Upper lobe of left lung (tissue), 4 donors: ENCODE measurements around the gene USF2.
A peak's percentile ranks its signal among the peaks of the same experiment; 100 is the strongest.

Source experiments
- EP300 ChIP-seq, 4 donors: sonication (generic); formaldehyde crosslinking; IDR thresholded peaks; one replicate each; pipeline ENCODE4 v1.5.1; 2017; ENCODE audit warnings: antibody characterized with exemption in 4 of 4, control low read depth in 2 of 4
- POLR2A ChIP-seq, 4 donors: fragments of 450-650 bp; IDR thresholded peaks; one replicate each; pipeline ENCODE4 v1.5.1; 2016 to 2017; ENCODE audit warnings: antibody characterized with exemption in 4 of 4, mild to moderate bottlenecking in 2 of 4
- POLR2AphosphoS5 ChIP-seq, 2 donors: sonication (generic); formaldehyde crosslinking; IDR thresholded peaks; one replicate each; pipeline ENCODE4 v1.5.1; 2017; ENCODE audit warnings: antibody characterized with exemption in 2 of 2
- TF ChIP-seq, protein P1 (sequence below), 6 experiments: fragments of 450-650 bp in 4 of 6; fragments of 200-600 bp in 2 of 6; sonication (generic) in 2 of 6; IDR thresholded peaks; one replicate each; pipeline ENCODE4 v1.5.1; 2016 to 2019; ENCODE audit warnings: antibody characterized with exemption in 6 of 6

DNA sequence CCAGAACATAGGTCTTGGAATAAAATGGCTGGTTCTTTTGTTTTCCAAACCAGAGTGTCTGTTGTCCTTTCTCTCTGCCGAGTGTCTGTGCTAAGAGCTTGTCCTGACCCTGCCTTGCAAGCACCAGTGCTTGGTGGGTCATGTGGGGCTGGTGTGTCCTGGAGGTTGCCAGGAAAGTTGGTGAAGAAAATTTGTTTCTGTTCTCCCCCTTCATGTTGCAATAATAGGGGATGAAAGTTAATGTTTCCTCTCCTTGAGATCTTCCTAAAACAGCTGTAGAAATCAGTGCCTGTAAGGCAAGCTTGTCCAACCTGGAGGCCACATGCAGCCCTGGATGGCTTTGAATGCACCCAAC, 16.3 kb downstream of the USF2 start:
- peak in 1 of 4 donors; percentile 41 for TF ChIP-seq POLR2A (IDR thresholded peaks at IDR 0.05)
- TF ChIP-seq POLR2AphosphoS5 (IDR thresholded peaks at IDR 0.05): no peak
- TF ChIP-seq, protein P1, sequence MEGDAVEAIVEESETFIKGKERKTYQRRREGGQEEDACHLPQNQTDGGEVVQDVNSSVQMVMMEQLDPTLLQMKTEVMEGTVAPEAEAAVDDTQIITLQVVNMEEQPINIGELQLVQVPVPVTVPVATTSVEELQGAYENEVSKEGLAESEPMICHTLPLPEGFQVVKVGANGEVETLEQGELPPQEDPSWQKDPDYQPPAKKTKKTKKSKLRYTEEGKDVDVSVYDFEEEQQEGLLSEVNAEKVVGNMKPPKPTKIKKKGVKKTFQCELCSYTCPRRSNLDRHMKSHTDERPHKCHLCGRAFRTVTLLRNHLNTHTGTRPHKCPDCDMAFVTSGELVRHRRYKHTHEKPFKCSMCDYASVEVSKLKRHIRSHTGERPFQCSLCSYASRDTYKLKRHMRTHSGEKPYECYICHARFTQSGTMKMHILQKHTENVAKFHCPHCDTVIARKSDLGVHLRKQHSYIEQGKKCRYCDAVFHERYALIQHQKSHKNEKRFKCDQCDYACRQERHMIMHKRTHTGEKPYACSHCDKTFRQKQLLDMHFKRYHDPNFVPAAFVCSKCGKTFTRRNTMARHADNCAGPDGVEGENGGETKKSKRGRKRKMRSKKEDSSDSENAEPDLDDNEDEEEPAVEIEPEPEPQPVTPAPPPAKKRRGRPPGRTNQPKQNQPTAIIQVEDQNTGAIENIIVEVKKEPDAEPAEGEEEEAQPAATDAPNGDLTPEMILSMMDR (IDR thresholded peaks at IDR 0.05): no peak
- TF ChIP-seq EP300 (IDR thresholded peaks at IDR 0.05): no peak
